Measurements from ENCODE around the gene TNFRSF18.

The TNFRSF18 gene

GRCh38 chr1:1226566-1227362 lies 20.4 kb upstream of the TNFRSF18 start:
- no peak for DNase-seq

DNA sequence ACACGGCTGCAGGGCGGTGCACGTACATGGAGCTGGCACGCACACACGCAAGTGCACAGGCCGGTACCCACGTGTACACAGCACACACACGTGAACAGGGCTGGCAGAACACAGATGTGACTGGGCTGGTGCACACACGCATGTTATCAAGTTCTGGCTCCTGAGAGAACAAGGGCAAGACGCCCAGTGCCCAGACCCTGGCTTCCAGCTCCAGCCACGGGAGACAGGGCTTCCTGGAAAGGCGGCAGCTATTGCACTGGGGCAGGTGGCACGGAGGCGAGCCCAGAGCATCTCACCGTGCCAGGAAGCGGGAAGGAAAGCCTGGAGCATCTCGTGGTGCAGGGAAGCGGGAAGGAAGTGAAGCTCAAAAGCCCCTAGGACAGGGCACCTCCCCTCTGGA lies 19.5 kb upstream of the TNFRSF18 start:
- DNase-seq, result no peak

- no peak for DNase-seq
These were observed 18.9 kb upstream of the TNFRSF18 start for GRCh38 chr1:1225238-1225845.

GRCh38 chr1:1223891-1224290 lies 17.5 kb upstream of the TNFRSF18 start:
- no peak for DNase-seq

DNA sequence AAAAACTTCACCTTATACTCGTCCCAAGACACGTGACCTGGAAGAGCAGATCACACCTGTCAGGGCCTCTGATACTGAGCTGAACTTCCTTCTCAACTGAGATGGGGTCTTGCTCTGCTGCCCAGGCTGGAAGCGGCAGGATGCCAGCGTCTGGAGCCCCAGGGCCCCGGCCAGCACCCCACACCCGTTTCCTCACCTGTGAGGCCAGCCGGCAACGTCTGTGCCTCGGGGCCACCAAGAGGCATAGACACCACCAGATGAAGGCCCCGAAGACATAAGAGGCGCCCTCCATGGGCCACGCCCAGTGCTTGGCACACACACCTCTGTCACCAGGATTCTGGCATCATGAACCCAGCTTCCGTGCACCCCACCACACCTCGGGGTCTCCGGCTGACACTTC lies 16.9 kb upstream of the TNFRSF18 start:
- DNase-seq, result no peak

GRCh38 chr1:1222575-1223225 lies 16.3 kb upstream of the TNFRSF18 start:
- DNase-seq, result no peak

GRCh38 chr1:1221887-1222574 lies 15.6 kb upstream of the TNFRSF18 start:
- no peak for DNase-seq

GRCh38 chr1:1220197-1220596 lies 13.8 kb upstream of the TNFRSF18 start:
- DNase-seq, result no peak

- DNase-seq, result no peak
These were observed 12.9 kb upstream of the TNFRSF18 start for GRCh38 chr1:1219341-1219740.

DNA sequence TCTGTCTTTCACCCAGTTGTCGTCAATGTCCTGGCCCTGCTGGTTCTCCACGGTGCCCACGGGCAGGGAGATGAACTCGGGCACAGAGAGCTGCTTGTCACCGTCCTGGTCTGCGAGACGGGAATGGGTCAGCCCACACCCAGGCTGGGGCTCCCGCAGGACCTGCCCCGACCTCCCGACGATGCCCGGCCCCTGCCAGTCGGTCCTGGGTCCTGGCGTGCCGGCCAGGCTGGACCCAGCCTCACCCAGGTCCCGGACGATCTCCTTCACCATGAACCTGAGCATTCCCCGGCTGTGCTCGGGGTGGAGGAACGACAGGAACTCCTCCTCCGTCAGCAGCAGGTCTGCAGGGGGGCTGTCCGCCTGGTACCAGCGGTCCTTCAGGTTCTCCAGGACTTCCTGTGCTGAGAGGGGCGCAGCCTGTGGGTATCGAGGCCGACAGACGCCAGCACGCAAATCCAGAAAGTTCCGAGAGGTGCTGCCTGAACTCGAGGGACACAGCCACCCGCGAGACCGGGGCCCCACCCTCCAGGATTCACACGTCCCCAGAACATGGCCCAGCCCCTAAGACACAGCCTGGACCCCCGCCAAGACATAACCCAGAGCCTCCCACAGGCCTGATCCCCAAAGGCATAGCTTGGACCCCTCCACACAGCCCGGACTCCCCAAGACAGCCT lies 12.3 kb upstream of the TNFRSF18 start:
- no peak for DNase-seq

DNA sequence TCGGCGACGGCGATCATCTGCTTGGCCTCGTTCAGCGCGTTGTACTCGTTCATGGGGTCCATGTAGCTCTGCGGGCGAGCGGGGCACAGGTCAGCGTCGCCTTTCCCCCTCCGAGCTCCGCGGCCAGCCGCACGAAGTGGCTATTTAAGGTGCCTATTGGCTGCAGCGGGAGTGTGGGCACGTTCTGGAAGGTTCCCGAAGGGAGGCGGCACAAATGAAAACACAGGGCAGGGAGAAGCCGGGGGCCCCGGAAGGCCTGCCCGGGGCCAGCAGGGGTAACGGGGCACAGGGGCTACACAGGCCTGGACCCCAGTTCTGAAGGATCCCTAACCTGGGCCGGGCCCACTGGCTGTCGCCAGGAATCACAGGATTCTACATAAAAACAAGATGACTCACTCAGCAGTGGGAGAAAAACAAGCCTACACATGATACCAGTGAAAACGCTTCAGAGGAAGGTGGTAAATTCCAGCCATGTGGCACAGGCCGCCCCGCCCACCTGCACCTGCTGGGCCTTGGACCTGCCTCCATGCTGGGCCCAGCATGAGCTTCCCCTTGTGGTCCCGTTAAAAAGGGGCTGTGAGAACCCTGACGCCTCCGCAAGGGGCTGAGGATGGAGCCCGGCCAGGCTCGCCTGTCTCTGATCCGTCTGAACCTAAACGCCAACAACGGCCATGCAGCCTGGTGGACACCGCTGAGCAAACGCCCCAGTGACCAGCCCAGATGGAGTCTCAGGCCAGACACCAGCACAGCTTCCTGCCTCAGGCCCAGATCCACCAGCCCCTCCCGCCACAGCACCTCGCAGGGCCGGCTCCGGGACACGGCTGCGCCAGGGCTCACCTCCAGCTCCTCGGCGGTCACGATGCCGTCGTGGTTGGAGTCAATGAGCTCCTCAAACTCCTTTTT lies 11.5 kb upstream of the TNFRSF18 start:
- no peak for DNase-seq

DNA sequence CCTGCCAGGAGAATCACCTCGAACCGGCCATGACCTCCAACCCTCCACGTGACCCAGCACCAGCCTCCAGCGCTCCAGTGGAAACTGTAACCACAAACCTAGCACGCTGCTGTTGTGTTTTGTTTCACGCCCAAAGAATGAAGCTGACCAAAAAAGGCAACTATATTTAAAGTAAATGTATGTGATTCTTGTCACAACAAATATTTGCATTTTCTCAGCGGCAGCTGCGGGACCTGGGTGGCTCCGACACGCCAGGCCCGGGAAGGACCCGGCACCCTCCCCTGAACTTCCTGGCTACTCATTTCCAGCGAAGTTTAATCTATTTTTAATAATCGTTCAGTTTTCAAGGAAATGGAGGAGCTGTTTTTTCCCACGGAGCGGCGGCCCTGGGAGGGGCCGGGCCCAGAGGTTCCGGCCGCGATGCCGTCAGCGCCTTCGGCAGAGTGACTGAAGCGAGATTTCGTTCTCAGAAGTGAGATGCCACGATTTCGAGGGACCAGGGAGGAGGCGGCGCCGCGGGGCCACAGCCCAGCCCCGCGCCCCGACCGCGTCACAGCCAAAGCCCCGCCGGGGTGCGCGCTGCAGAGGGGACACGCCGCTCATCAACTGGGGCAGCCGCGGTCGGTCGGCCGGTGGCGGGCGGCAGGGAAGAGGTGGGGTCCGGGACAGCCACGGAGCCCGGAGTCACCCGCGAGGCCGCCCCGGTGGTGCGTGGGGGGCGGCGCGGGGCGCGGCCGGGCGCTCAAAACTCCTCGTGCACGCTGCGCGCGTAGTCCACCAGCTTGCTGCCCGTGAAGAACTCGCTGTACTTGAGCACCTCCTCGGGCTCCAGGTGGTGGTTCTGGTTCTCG lies 10.6 kb upstream of the TNFRSF18 start:
- DNase-seq, result no peak

GRCh38 chr1:1215881-1216605 lies 9.7 kb upstream of the TNFRSF18 start:
- DNase-seq, result no peak

GRCh38 chr1:1215080-1215676 lies 8.8 kb upstream of the TNFRSF18 start:
- no peak for DNase-seq

DNA sequence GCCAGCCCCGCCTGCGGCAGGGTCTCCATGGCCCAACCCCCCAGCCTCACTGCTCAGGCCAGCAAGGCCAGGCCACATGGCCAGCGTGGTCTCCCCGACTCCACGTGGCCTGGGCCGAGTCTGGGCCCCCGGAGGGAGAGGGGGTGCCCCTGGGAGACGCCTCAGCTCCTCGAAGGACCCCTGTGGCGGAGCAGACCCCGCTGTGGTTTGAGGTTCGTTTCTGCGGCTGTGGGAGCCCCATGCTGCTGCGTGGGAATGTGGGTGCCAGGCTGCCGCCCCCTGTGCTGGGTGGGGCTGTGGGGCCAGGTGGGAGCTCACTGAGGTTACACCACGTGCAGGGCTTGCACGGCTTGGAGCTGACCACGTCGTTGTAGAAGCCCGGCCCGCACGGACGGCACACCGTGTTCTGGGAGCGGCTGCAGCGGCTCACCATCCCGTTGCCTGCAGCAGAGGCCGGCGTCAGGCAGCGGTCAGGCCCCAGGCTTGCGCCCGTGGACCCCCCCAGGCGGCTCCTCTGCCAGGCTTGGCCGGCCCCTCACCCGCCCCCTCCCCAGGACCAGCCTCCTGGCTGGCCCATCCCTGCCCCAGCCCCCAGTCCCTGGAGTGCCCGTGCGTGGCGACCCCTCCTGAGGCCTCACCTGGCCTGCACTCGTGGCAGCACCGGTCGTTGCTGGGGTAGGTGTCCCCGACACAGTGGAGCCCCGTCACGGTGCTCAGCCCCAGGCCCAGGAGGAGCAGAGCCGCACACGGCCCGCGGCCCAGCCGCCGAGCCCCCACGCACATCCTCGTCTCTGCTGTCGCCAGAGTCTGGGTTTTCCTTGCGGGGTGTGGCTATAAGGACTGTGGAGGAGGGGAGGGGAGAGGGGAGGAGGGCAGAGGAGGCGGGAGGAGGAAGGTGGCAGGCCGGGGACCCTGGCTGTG lies 7.2 kb upstream of the TNFRSF18 start, which contains the start of gene TNFRSF4:
TNFRSF4 (minus strand) TSS at position 809 of the 921 bp plus-strand sequence; CDS start at position 783, 26 bp downstream.
- DNase-seq, result no peak

GRCh38 chr1:1212780-1213344 lies 6.5 kb upstream of the TNFRSF18 start:
- DNase-seq, result no peak

DNA sequence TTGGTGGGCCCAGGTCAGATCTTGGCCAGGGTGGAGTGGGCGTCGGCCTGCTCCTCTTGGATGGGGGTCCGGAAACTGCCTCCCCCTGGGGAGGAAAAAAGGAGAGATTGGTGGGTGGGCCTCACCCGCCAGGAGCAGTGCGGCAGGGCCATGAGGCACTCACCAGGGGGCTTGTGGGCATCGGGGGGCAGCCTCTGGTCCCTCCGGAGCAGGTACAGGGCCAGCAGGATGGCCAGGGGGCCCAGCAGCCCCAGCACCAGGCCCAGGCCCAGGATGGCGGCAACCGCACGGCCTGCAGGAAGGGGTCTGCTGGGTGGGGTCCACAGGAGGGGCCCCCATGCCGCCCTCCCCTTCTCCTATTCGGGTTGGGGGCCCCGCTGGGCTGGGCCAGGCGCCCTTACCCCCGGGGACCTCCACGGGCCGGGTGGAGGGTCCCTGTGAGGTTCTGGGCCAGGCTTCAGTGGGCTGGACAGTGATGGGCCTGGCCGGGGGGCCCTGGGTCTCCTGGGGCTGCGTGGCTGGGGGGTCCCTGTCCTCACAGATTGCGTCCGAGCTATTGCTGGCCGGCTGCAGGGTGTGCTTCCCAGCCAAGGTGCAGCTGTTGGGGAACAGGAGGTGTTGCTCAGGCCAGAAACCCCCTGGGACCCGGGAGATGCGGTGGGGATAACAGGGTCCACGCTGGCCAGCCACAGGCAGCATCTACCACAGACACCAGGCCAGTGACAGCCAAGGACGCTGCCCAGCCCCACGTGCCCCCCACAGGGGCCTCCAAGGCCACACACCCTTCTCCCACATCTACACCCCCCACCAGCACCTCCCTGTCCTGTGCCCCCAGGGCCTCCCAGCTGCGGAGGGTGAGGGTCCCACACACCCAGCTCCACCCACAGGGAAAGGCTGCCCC lies 5.4 kb upstream of the TNFRSF18 start:
- no peak for DNase-seq

All from NCI-H2171 (cell line).